Ovary (tissue), 3 donors: ENCODE measurements around the gene LRRC14B.

Source experiments
- EP300 ChIP-seq: sonication (generic); formaldehyde crosslinking; IDR thresholded peaks from one replicate; pipeline ENCODE4 v1.6.1; 2017; ENCODE audit warnings: antibody characterized with exemption
- POLR2A ChIP-seq: fragments of 450-650 bp; IDR thresholded peaks from one replicate; pipeline ENCODE4 v1.6.1; 2017; ENCODE audit warnings: antibody characterized with exemption, mild to moderate bottlenecking, moderate library complexity
- TF ChIP-seq, protein P1 (sequence below), 3 donors: fragments of 450-650 bp in 2 of 3; fragments of 200-600 bp in 1 of 3; IDR thresholded peaks; one replicate each; pipeline versions ENCODE4 v1.5.1 to v1.8.0; 2016 to 2022; ENCODE audit warnings: antibody characterized with exemption in 3 of 3, mild to moderate bottlenecking in 1 of 3
- donor health status: DM: no; HTN: no; CAD: no.

DNA sequence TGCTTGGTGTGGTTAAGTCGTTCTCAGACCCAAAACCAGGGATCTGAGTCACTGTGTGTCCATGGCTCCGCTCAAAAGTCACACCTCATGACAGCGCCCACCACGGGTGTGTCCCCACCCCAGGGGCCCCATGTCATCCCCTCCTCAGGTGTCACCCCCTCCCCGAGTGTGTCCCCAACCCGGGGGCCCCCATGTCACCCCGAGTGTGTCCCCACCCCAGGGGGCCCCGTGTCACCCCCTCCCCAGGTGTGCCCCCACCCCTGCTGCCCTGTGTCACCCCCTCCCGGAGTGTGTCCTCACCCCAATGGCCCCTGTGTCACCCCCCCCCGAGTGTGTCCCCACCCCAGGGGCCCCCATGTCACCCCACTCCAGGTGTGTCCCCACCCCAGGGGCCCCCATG lies 5.1 kb downstream of the LRRC14B start:
- TF ChIP-seq, protein P1, sequence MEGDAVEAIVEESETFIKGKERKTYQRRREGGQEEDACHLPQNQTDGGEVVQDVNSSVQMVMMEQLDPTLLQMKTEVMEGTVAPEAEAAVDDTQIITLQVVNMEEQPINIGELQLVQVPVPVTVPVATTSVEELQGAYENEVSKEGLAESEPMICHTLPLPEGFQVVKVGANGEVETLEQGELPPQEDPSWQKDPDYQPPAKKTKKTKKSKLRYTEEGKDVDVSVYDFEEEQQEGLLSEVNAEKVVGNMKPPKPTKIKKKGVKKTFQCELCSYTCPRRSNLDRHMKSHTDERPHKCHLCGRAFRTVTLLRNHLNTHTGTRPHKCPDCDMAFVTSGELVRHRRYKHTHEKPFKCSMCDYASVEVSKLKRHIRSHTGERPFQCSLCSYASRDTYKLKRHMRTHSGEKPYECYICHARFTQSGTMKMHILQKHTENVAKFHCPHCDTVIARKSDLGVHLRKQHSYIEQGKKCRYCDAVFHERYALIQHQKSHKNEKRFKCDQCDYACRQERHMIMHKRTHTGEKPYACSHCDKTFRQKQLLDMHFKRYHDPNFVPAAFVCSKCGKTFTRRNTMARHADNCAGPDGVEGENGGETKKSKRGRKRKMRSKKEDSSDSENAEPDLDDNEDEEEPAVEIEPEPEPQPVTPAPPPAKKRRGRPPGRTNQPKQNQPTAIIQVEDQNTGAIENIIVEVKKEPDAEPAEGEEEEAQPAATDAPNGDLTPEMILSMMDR (IDR thresholded peaks at IDR 0.05) = no peak
- no peak for TF ChIP-seq POLR2A
- TF ChIP-seq EP300 = no peak
